Astrocyte (in vitro differentiated cells and primary cell): Measurements from ENCODE around the gene TSC2.

Experiments used
- EZH2 ChIP-seq: IDR thresholded peaks from 2 replicates; pipeline ENCODE4 v1.6.1; 2012; ENCODE audit warnings: mild to moderate bottlenecking, low read length, inconsistent platforms; ENCODE audit not compliant: insufficient read depth
- TF ChIP-seq, protein P1 (sequence below): IDR thresholded peaks from 2 replicates; pipeline ENCODE4 v1.5.1; 2011; ENCODE audit warnings: low read depth, mild to moderate bottlenecking, inconsistent platforms, low read length, moderate library complexity; ENCODE audit not compliant: insufficient read depth

DNA sequence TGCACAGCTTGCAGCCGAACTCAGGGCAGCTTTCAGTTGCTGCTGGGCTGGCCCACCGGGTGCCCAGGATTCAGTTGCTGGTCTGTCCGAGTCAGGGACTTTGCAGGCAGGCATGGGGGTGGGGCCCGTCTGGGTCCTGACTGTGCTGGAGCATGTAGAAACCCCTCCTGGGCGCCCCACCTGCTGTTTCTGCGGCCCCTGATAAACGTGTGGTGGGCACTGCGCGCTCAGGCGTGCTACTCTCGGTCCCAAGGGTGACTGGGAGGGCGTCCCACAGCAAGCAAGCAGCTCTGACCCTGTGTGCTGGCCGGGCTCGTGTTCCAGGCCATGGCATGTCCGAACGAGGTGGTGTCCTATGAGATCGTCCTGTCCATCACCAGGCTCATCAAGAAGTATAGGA lies 12.6 kb downstream of the TSC2 start:
- TF ChIP-seq EZH2 = no peak
- TF ChIP-seq, protein P1, sequence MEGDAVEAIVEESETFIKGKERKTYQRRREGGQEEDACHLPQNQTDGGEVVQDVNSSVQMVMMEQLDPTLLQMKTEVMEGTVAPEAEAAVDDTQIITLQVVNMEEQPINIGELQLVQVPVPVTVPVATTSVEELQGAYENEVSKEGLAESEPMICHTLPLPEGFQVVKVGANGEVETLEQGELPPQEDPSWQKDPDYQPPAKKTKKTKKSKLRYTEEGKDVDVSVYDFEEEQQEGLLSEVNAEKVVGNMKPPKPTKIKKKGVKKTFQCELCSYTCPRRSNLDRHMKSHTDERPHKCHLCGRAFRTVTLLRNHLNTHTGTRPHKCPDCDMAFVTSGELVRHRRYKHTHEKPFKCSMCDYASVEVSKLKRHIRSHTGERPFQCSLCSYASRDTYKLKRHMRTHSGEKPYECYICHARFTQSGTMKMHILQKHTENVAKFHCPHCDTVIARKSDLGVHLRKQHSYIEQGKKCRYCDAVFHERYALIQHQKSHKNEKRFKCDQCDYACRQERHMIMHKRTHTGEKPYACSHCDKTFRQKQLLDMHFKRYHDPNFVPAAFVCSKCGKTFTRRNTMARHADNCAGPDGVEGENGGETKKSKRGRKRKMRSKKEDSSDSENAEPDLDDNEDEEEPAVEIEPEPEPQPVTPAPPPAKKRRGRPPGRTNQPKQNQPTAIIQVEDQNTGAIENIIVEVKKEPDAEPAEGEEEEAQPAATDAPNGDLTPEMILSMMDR = no peak
